Liver (tissue), 9 donors: ENCODE results near the gene LRMDA. TPM values are rescaled to one million over a fixed set of nuclear protein-coding genes. Genes with fewer than 3 reads are reported as not detected.
A peak's percentile ranks its signal among the peaks of the same experiment; 100 is the strongest.

Experiments
- DNase-seq: peaks from one replicate; pipeline ENCODE4 v3.0.0-alpha.2; 2017; ENCODE audit warnings: low spot score
- H3K27ac ChIP-seq, 2 donors: one replicate each; pipeline ENCODE4 v1.7.0; 2013; ENCODE audit warnings: inconsistent platforms in 2 of 2, low read length in 2 of 2, control low read depth in 1 of 2, low read depth in 1 of 2, mild to moderate bottlenecking in 1 of 2
- H3K27me3 ChIP-seq, 4 donors: one replicate each; pipeline versions ENCODE4 v1.6.1 to v1.7.0; 2013; ENCODE audit warnings: low read length in 3 of 4, inconsistent platforms in 1 of 4, mild to moderate bottlenecking in 1 of 4, moderate library complexity in 1 of 4; ENCODE audit not compliant: control insufficient read depth in 4 of 4, insufficient read depth in 4 of 4
- H3K36me3 ChIP-seq, 4 donors: one replicate each; pipeline versions ENCODE4 v1.6.1 to v1.7.0; 2013; ENCODE audit warnings: low read length in 3 of 4, mild to moderate bottlenecking in 3 of 4, low read depth in 1 of 4, moderate library complexity in 1 of 4; ENCODE audit not compliant: control insufficient read depth in 4 of 4, insufficient read depth in 3 of 4
- H3K4me1 ChIP-seq, 4 donors: one replicate each; pipeline versions ENCODE4 v1.6.1 to v1.7.0; 2013; ENCODE audit warnings: low read length in 3 of 4, mild to moderate bottlenecking in 3 of 4, moderate library complexity in 1 of 4; ENCODE audit not compliant: control insufficient read depth in 4 of 4, insufficient read depth in 4 of 4
- H3K4me3 ChIP-seq, 3 donors: one replicate each; pipeline versions ENCODE4 v1.6.1 to v1.7.0; 2013; ENCODE audit warnings: low read length in 3 of 3, control low read depth in 1 of 3, low read depth in 1 of 3, mild to moderate bottlenecking in 1 of 3
- H3K9ac ChIP-seq, 2 donors: one replicate each; pipeline ENCODE4 v1.7.0; 2013; ENCODE audit warnings: low read length in 2 of 2, mild to moderate bottlenecking in 2 of 2, moderate library complexity in 2 of 2, control low read depth in 1 of 2, low read depth in 1 of 2
- H3K9me3 ChIP-seq, 4 donors: one replicate each; pipeline versions ENCODE4 v1.6.1 to v1.7.0; 2013; ENCODE audit warnings: low read length in 3 of 4; ENCODE audit not compliant: control insufficient read depth in 4 of 4
- FOXA2 ChIP-seq: IDR thresholded peaks from 2 replicates; pipeline ENCODE4 v1.6.1; 2016; ENCODE audit warnings: antibody characterized with exemption
- GABPA ChIP-seq, 2 donors: IDR thresholded peaks in 1 of 2; conservative IDR thresholded peaks in 1 of 2; 2 replicates each; pipeline ENCODE4 v1.6.1; 2016; ENCODE audit warnings: antibody characterized with exemption in 2 of 2, mild to moderate bottlenecking in 1 of 2, moderate library complexity in 1 of 2
- HNF4A ChIP-seq, 2 donors: conservative IDR thresholded peaks; 2 replicates each; pipeline ENCODE4 v1.6.1; 2016; ENCODE audit warnings: antibody characterized with exemption in 2 of 2, mild to moderate bottlenecking in 2 of 2
- JUND ChIP-seq, 2 donors: IDR thresholded peaks; 2 replicates each; pipeline ENCODE4 v1.6.1; 2016; ENCODE audit warnings: antibody characterized with exemption in 2 of 2
- NR2F2 ChIP-seq: IDR thresholded peaks from 2 replicates; pipeline ENCODE4 v1.6.1; 2016; ENCODE audit warnings: antibody characterized with exemption
- RAD21 ChIP-seq, 2 donors: IDR thresholded peaks; 2 replicates each; pipeline ENCODE4 v1.6.1; 2016; ENCODE audit warnings: antibody characterized with exemption in 2 of 2, mild to moderate bottlenecking in 2 of 2
- REST ChIP-seq: IDR thresholded peaks from 2 replicates; pipeline ENCODE4 v1.6.1; 2016; ENCODE audit warnings: antibody characterized with exemption, mild to moderate bottlenecking
- RXRA ChIP-seq, 2 donors: IDR thresholded peaks; 2 replicates each; pipeline ENCODE4 v1.6.1; 2017 to 2018; ENCODE audit warnings: antibody characterized with exemption in 2 of 2, mild to moderate bottlenecking in 1 of 2
- SP1 ChIP-seq: IDR thresholded peaks from 2 replicates; pipeline ENCODE4 v1.6.1; 2018; ENCODE audit warnings: antibody characterized with exemption, mild to moderate bottlenecking
- YY1 ChIP-seq: IDR thresholded peaks from 2 replicates; pipeline ENCODE4 v1.6.1; 2016; ENCODE audit warnings: antibody characterized with exemption, mild to moderate bottlenecking
- WGBS: extraction: QIAGEN DNeasy Blood & Tissue Kit; methylation state at CpG from one replicate; pipeline ENCODE4 v1.1.7; 2013; 5-methylcytosine and 5-hydroxymethylcytosine counted together
- polyA plus RNA-seq, 2 donors: library from polyadenylated mRNA; stranded (reverse) in 1 of 2; unstranded in 1 of 2; fragments of 200-250 nt in 1 of 2; fragments of >200 nt in 1 of 2; fragmentation: Nextera tagmentation in 1 of 2; extraction: Ambion mirVana in 1 of 2; gene quantifications; one replicate each; pipeline versions ENCODE4 v1.2.1 to v1.2.3, GENCODE V29; 2013 to 2015
- total RNA-seq, 2 donors: library from RNA; depleted of rRNA; stranded (reverse); fragments of >200 nt; gene quantifications; one replicate each; pipeline ENCODE4 v1.2.3, GENCODE V29; 2014
- TF ChIP-seq, protein P1 (sequence below): IDR thresholded peaks from 2 replicates; pipeline ENCODE4 v1.6.1; 2016; ENCODE audit warnings: antibody characterized with exemption
- TF ChIP-seq, protein P2 (sequence below): fragments of 150-350 bp; IDR thresholded peaks from 2 replicates; pipeline ENCODE4 v1.5.1; 2017; ENCODE audit warnings: improper control_type of control experiment, low read depth, low read length; ENCODE audit not compliant: missing input control
- donor health status: healthy.
- donor health status: healthy.
- donor health status: healthy.
- donor health status: healthy.
- donor health status: healthy.

Gene LRMDA
- total and polyA plus RNA-seq, 4 donors, result 7.9 to 15.8 (median 11.3) TPM

DNA sequence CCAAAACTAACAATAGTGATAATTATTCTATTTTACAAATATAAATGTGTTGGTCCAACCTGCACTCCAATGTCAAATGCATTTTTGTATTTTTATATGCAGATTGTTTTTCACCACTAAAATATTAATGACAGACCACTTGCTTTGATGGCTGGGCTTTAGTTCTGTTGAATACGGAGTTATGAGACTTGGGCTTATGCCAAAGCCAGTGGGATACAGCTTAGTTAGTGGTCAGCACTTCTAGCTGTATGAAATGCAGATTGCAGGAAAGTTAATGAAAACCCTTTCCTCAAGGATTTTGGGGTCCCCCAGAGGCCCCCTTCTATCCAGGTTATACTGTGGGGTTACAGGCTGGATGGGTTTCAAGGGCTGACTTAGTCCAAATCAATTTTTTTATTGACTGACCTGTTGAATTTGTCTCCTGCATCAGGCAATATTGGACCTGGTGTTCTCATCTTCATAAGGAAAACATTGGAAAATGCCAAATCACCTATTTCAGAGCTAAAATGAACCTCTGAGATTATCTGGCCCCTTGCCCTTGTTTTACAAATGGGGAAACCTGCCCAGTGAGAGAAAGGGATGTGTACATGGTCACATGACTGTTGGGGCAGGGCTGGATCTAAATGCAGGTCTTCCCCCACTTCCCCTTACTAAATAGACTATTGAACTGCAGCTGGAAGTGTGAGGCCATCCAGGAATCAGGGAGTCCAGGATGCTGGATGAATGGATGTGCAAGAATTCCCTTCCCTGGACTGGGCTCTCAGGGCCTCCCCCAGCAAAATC lies 1120.9 kb downstream of the LRMDA start:
- no peaks in the 10 kb centered on the region for H3K27me3 ChIP-seq
- H3K9me3 ChIP-seq, result no peaks in the 10 kb centered on the region
- H3K9ac ChIP-seq, result no peak overlapping the region
- peaks cover 0 to 2% (median 0%) of the 10 kb centered on the region in 4 donors for H3K4me1 ChIP-seq
- H3K27ac ChIP-seq, result no peak overlapping the region
- DNase-seq, result no peak
- no peak overlapping the region for H3K4me3 ChIP-seq
- no peaks in the 10 kb centered on the region for H3K36me3 ChIP-seq
- 91% methylated on average over 1 of the region's 1 CpG for WGBS
- TF ChIP-seq REST, result no peak
- no peak for TF ChIP-seq YY1
- no peak for TF ChIP-seq RXRA (IDR thresholded peaks at IDR 0.05)
- no peak for TF ChIP-seq GABPA (IDR thresholded peaks at IDR 0.05 in 1 of 2, conservative IDR thresholded peaks at IDR 0.05 in 1 of 2)
- TF ChIP-seq SP1, result no peak
- peak in 1 of 2 donors; percentile 17 for TF ChIP-seq HNF4A (conservative IDR thresholded peaks at IDR 0.05)
- TF ChIP-seq, protein P1, sequence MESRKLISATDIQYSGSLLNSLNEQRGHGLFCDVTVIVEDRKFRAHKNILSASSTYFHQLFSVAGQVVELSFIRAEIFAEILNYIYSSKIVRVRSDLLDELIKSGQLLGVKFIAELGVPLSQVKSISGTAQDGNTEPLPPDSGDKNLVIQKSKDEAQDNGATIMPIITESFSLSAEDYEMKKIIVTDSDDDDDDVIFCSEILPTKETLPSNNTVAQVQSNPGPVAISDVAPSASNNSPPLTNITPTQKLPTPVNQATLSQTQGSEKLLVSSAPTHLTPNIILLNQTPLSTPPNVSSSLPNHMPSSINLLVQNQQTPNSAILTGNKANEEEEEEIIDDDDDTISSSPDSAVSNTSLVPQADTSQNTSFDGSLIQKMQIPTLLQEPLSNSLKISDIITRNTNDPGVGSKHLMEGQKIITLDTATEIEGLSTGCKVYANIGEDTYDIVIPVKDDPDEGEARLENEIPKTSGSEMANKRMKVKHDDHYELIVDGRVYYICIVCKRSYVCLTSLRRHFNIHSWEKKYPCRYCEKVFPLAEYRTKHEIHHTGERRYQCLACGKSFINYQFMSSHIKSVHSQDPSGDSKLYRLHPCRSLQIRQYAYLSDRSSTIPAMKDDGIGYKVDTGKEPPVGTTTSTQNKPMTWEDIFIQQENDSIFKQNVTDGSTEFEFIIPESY, result no peak

DNA sequence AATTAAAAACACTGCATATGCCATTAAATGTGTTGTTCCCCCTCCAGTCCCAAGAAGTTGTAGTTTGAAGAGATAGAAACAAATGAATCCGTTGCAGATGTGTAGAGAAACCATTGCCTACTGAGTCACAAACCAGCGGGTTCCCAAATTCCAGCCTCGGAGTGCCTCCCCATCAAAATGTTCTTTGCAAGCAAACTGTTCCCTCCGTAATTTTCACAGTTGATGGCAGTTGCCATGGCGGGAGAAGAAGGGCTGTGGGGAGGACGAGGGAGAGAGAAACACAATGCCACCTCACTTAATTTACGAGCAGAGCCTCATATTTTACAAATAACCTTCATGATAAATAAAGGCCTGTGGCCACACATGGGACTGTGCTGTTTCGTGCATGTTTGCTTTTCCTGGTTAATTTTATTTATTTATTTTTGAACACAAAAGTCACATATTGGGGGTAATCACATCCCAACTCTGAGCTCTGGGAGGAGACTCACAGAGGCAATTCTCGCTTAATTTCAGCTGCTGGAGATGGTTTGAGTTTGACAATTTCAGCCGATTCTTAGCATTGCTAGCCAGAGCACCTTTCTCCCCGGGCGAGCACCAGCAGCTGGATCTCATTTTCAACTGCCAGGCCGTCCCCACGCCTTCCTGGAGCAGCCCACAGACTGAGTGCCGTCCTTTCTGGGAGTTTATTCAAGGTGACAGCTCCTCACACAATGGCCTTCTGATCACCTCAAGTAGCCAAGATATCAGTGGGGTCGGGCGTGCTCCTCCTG lies 1122.0 kb downstream of the LRMDA start:
- 95% methylated on average over 17 of the region's 17 CpGs for WGBS
- no peak for TF ChIP-seq FOXA2
- TF ChIP-seq, protein P2, sequence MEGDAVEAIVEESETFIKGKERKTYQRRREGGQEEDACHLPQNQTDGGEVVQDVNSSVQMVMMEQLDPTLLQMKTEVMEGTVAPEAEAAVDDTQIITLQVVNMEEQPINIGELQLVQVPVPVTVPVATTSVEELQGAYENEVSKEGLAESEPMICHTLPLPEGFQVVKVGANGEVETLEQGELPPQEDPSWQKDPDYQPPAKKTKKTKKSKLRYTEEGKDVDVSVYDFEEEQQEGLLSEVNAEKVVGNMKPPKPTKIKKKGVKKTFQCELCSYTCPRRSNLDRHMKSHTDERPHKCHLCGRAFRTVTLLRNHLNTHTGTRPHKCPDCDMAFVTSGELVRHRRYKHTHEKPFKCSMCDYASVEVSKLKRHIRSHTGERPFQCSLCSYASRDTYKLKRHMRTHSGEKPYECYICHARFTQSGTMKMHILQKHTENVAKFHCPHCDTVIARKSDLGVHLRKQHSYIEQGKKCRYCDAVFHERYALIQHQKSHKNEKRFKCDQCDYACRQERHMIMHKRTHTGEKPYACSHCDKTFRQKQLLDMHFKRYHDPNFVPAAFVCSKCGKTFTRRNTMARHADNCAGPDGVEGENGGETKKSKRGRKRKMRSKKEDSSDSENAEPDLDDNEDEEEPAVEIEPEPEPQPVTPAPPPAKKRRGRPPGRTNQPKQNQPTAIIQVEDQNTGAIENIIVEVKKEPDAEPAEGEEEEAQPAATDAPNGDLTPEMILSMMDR, result no peak
- TF ChIP-seq NR2F2, result no peak
- TF ChIP-seq JUND (IDR thresholded peaks at IDR 0.05), result no peak
- TF ChIP-seq RAD21 (IDR thresholded peaks at IDR 0.05), result no peak
- no peak for TF ChIP-seq GABPA (IDR thresholded peaks at IDR 0.05 in 1 of 2, conservative IDR thresholded peaks at IDR 0.05 in 1 of 2)
- DNase-seq, result no peak

More for the DNA sequence above, 1122.0 kb downstream of the LRMDA start:
- Histone ChIP-seq H3K36me3 (no peaks in the 10 kb centered on the region), H3K27me3 (no peaks in the 10 kb centered on the region), H3K27ac (no peak overlapping the region), H3K4me3 (no peak overlapping the region), H3K4me1 (peaks cover 0 to 4% (median 2%) of the 10 kb centered on the region in 4 donors), H3K9ac (no peak overlapping the region), H3K9me3 (no peaks in the 10 kb centered on the region)
